ENCODE data around the gene MACROD1. TPM values are rescaled to one million over a fixed set of nuclear protein-coding genes. Genes with fewer than 3 reads are reported as not detected.
"Not testable (repeated sequence)": the region's sequence is repeated elsewhere in the genome, so short reads cannot be mapped to it uniquely, and the experiment has no call there.

MACROD1 gene
- total RNA-seq, 2 experiments from 2014 or later: 24.5 to 31.0 TPM

- intact Hi-C loops (cut with micrococcal nuclease): loop anchor here (1.0 to 10.0 kb wide), 3 partner anchors 11 to 319 kb away; partner anchors contain the start of genes CATSPERZ, COX8A and ESRRA
- H3K4me1 Mint-ChIP-seq (ENCODE audit: low read depth): peaks cover 20% of the 10 kb centered on the region
- H3K27ac Mint-ChIP-seq: peak overlapping the region; percentile 91
- ChIA-PET CTCF (interaction anchor here (0.6 to 5.3 kb wide), 4 partner anchors 11 to 181 kb away, joined by 3 to 28 read pairs (median 3); partner anchors contain the start of genes COX8A and MARK2), POLR2A (interaction anchor here (0.6 to 1.5 kb wide), 6 partner anchors 9 to 172 kb away, joined by 3 to 9 read pairs (median 4); partner anchors contain the start of genes COX8A and NAA40)
- peak overlapping the region; percentile 94 for H3K4me3 Mint-ChIP-seq
- no peaks in the 10 kb centered on the region for H3K27me3 Mint-ChIP-seq
- peak; percentile 85 for DNase-seq
- H3K9me3 Mint-ChIP-seq: no peaks in the 10 kb centered on the region
- peaks cover 14% of the 10 kb centered on the region for H3K36me3 Mint-ChIP-seq
Measured at GRCh38 chr11:63985812-63986155, 180.1 kb downstream of the MACROD1 start.

GRCh38 chr11:63979426-63979825, 186.5 kb downstream of the MACROD1 start:
- Mint-ChIP-seq H3K4me3 (no peak overlapping the region), H3K27ac (no peak overlapping the region), H3K27me3 (no peaks in the 10 kb centered on the region), H3K9me3 (no peaks in the 10 kb centered on the region), H3K4me1 (ENCODE audit: low read depth) (peaks cover 14% of the 10 kb centered on the region), H3K36me3 (peaks cover 12% of the 10 kb centered on the region)
- DNase-seq: no peak
- ChIA-PET CTCF (interaction anchor here (1.4 kb wide), 1 partner anchor 20 kb away, joined by 3 read pairs; no protein-coding TSS in a partner anchor), POLR2A (no interaction called here)
- intact Hi-C loops (cut with micrococcal nuclease): no loop called here

- H3K27ac Mint-ChIP-seq: no peak overlapping the region
- CTCF ChIA-PET: interaction anchor here (1.4 kb wide), 1 partner anchor 21 kb away, joined by 3 read pairs; no protein-coding TSS in a partner anchor
Measured at GRCh38 chr11:63978551-63979239, 187.2 kb downstream of the MACROD1 start.

GRCh38 chr11:63974259-63975143, 191.4 kb downstream of the MACROD1 start, which contains the start of gene COX8A:
Gene COX8A, plus strand, starts transcription at chr11:63974620. Its CDS starts 61 bp downstream, at chr11:63974681.
- Mint-ChIP-seq H3K27me3 (no peaks in the 10 kb centered on the region), H3K4me1 (ENCODE audit: low read depth) (peaks cover 21% of the 10 kb centered on the region), H3K4me3 (peak within 1 kb of the TSS; percentile 100), H3K27ac (peak within 1 kb of the TSS; percentile 98), H3K9me3 (no peaks in the 10 kb centered on the region), H3K36me3 (peaks cover 13% of the 10 kb centered on the region)
- intact Hi-C loops (cut with micrococcal nuclease): loop anchor here (1.0 kb wide), 4 partner anchors 12 to 407 kb away; partner anchors contain the start of gene OTUB1
- DNase-seq: peak; percentile 98
- POLR2A ChIA-PET: interaction anchor here (0.6 to 1.3 kb wide), 6 partner anchors 11 to 241 kb away, joined by 3 to 9 read pairs (median 4); partner anchors contain the start of genes OTUB1 and STIP1
- CTCF ChIA-PET: interaction anchor here (0.6 to 1.4 kb wide), 7 partner anchors 11 to 140 kb away, joined by 3 to 8 read pairs (median 5); partner anchors contain the start of gene NAA40

More at GRCh38 chr11:63978551-63979239, 187.2 kb downstream of the MACROD1 start:
- POLR2A ChIA-PET: no interaction called here
- Mint-ChIP-seq H3K9me3 (no peaks in the 10 kb centered on the region), H3K27me3 (no peaks in the 10 kb centered on the region), H3K4me1 (ENCODE audit: low read depth) (peaks cover 17% of the 10 kb centered on the region), H3K36me3 (peaks cover 13% of the 10 kb centered on the region), H3K4me3 (no peak overlapping the region)
- intact Hi-C loops (cut with micrococcal nuclease): no loop called here
- DNase-seq: no peak

- CTCF ChIA-PET: interaction anchor here (0.6 to 1.4 kb wide), 6 partner anchors 12 to 139 kb away, joined by 3 to 8 read pairs (median 6); no protein-coding TSS in a partner anchor
- intact Hi-C loops (cut with micrococcal nuclease): loop anchor here (1.0 kb wide), 4 partner anchors 12 to 407 kb away; partner anchors contain the start of gene OTUB1
- Mint-ChIP-seq H3K27ac (peak overlapping the region; percentile 98), H3K4me3 (peak overlapping the region; percentile 100), H3K36me3 (peaks cover 13% of the 10 kb centered on the region), H3K4me1 (ENCODE audit: low read depth) (peaks cover 21% of the 10 kb centered on the region)
- POLR2A ChIA-PET: interaction anchor here (0.6 to 1.3 kb wide), 5 partner anchors 12 to 242 kb away, joined by 3 to 9 read pairs (median 4); partner anchors contain the start of genes OTUB1 and STIP1
- not testable (repeated sequence) for H3K27me3 Mint-ChIP-seq, DNase-seq, H3K9me3 Mint-ChIP-seq
Measured at GRCh38 chr11:63973912-63974258, 192.0 kb downstream of the MACROD1 start.

- Mint-ChIP-seq H3K4me3 (no peak overlapping the region), H3K36me3 (peaks cover 6% of the 10 kb centered on the region), H3K27me3 (no peaks in the 10 kb centered on the region), H3K9me3 (no peaks in the 10 kb centered on the region), H3K4me1 (ENCODE audit: low read depth) (peaks cover 10% of the 10 kb centered on the region), H3K27ac (no peak overlapping the region)
- ChIA-PET CTCF (no interaction called here), POLR2A (interaction anchor here (0.5 to 1.3 kb wide), 2 partner anchors 18 to 22 kb away, joined by 3 read pairs; no protein-coding TSS in a partner anchor)
- intact Hi-C loops (cut with micrococcal nuclease): no loop called here
- no peak for DNase-seq
Measured at GRCh38 chr11:63970902-63971301, 195.0 kb downstream of the MACROD1 start.

GRCh38 chr11:63969461-63969860, 196.5 kb downstream of the MACROD1 start:
- Mint-ChIP-seq H3K4me3 (no peak overlapping the region), H3K27me3 (no peaks in the 10 kb centered on the region), H3K27ac (no peak overlapping the region), H3K9me3 (no peaks in the 10 kb centered on the region), H3K36me3 (peaks cover 2% of the 10 kb centered on the region), H3K4me1 (ENCODE audit: low read depth) (peaks cover 7% of the 10 kb centered on the region)
- DNase-seq: no peak
- ChIA-PET POLR2A (no interaction called here), CTCF (interaction anchor here (1.1 kb wide), 1 partner anchor 30 kb away, joined by 3 read pairs; no protein-coding TSS in a partner anchor)
- intact Hi-C loops (cut with micrococcal nuclease): no loop called here

- Mint-ChIP-seq H3K27me3 (no peaks in the 10 kb centered on the region), H3K4me1 (ENCODE audit: low read depth) (peaks cover 6% of the 10 kb centered on the region), H3K4me3 (no peak overlapping the region), H3K9me3 (no peaks in the 10 kb centered on the region), H3K27ac (no peak overlapping the region), H3K36me3 (no peaks in the 10 kb centered on the region)
- CTCF ChIA-PET: interaction anchor here (1.4 kb wide), 1 partner anchor 21 kb away, joined by 5 read pairs; no protein-coding TSS in a partner anchor
- intact Hi-C loops (cut with micrococcal nuclease): no loop called here
- no peak for DNase-seq
- POLR2A ChIA-PET: no interaction called here
Measured at GRCh38 chr11:63966444-63966843, 199.5 kb downstream of the MACROD1 start.

- CTCF ChIA-PET: interaction anchor here (1.4 kb wide), 1 partner anchor 18 kb away, joined by 5 read pairs; no protein-coding TSS in a partner anchor
- peaks cover 12% of the 10 kb centered on the region for H3K4me1 Mint-ChIP-seq (ENCODE audit: low read depth)
- POLR2A ChIA-PET; H3K4me3 Mint-ChIP-seq; H3K27me3 Mint-ChIP-seq; H3K27ac Mint-ChIP-seq; H3K36me3 Mint-ChIP-seq; intact Hi-C loops (cut with micrococcal nuclease); DNase-seq; H3K9me3 Mint-ChIP-seq: not testable (repeated sequence)
Measured at GRCh38 chr11:63963895-63964294, 202.0 kb downstream of the MACROD1 start.

GRCh38 chr11:63961608-63962412, 204.1 kb downstream of the MACROD1 start:
- POLR2A ChIA-PET: no interaction called here
- no peaks in the 10 kb centered on the region for H3K9me3 Mint-ChIP-seq
- no peaks in the 10 kb centered on the region for H3K27me3 Mint-ChIP-seq

GRCh38 chr11:63958008-63958407, 207.9 kb downstream of the MACROD1 start:
- CTCF ChIA-PET: interaction anchor here (1.3 to 2.2 kb wide), 2 partner anchors 12 to 121 kb away, joined by 3 to 9 read pairs; no protein-coding TSS in a partner anchor
- Mint-ChIP-seq H3K4me3 (no peak overlapping the region), H3K36me3 (peaks cover 22% of the 10 kb centered on the region), H3K27me3 (no peaks in the 10 kb centered on the region), H3K9me3 (no peaks in the 10 kb centered on the region), H3K27ac (no peak overlapping the region), H3K4me1 (ENCODE audit: low read depth) (peaks cover 12% of the 10 kb centered on the region)
- no peak for DNase-seq
- POLR2A ChIA-PET: no interaction called here
- intact Hi-C loops (cut with micrococcal nuclease): no loop called here

More at GRCh38 chr11:63961608-63962412, 204.1 kb downstream of the MACROD1 start:
- intact Hi-C loops (cut with micrococcal nuclease): no loop called here
- peak; percentile 43 for DNase-seq
- H3K4me1 Mint-ChIP-seq (ENCODE audit: low read depth): peaks cover 12% of the 10 kb centered on the region
- H3K4me3 Mint-ChIP-seq: no peak overlapping the region
- CTCF ChIA-PET: interaction anchor here (0.5 to 1.2 kb wide), 6 partner anchors 10 to 223 kb away, joined by 3 to 6 read pairs (median 4); no protein-coding TSS in a partner anchor
- H3K27ac Mint-ChIP-seq: no peak overlapping the region
- peaks cover 2% of the 10 kb centered on the region for H3K36me3 Mint-ChIP-seq
